Testis (tissue), 3 donors: ENCODE data around the gene ALDH4A1. TPM values are rescaled to one million over a fixed set of nuclear protein-coding genes. Genes with fewer than 3 reads are reported as not detected.

Source experiments
- DNase-seq: peaks from one replicate; pipeline ENCODE4 v3.0.0-alpha.2; 2019
- H3K27ac ChIP-seq, 2 donors: fragments of 200-600 bp; sonication (generic); one replicate each; pipeline ENCODE4 v1.5.1; 2019
- H3K27me3 ChIP-seq: fragments of 200-600 bp; sonication (generic); one replicate; pipeline ENCODE4 v1.5.1; 2019
- H3K36me3 ChIP-seq: fragments of 200-600 bp; sonication (generic); one replicate; pipeline ENCODE4 v1.5.1; 2017; ENCODE audit warnings: low read depth; ENCODE audit errors: missing control alignments
- H3K4me1 ChIP-seq: fragments of 200-600 bp; sonication (generic); one replicate; pipeline ENCODE4 v1.5.1; 2019
- H3K4me3 ChIP-seq, 2 donors: fragments of 200-600 bp; sonication (generic); one replicate each; pipeline ENCODE4 v1.5.1; 2017 to 2019
- H3K9me3 ChIP-seq: fragments of 200-600 bp; sonication (generic); one replicate; pipeline ENCODE4 v1.5.1; 2017
- POLR2A ChIP-seq: fragments of 450-650 bp; IDR thresholded peaks from one replicate; pipeline ENCODE4 v1.6.1; 2017; ENCODE audit warnings: antibody characterized with exemption, mild to moderate bottlenecking, moderate library complexity
- WGBS, 2 donors: methylation state at CpG; one replicate each; pipeline ENCODE4 v1.1.5; 2018; 5-methylcytosine and 5-hydroxymethylcytosine counted together
- intact Hi-C: fragments of 100-400 bp; cut with DNase I; formaldehyde crosslinking; loops from one replicate; pipeline ENCODE4 v1.15.1; 2023; ENCODE audit warnings: low total_unique reads
- microRNA counts, 2 donors: library from miRNA; unstranded; fragments of <30 nt; microRNA quantifications; one replicate each; lab custom pipeline; 2016
- microRNA-seq, 2 donors: library from miRNA; unstranded; fragments of <30 nt; microRNA quantifications; one replicate each; pipeline ENCODE4, GENCODE V29; 2016; ENCODE audit warnings: borderline number of aligned reads in 2 of 2, borderline replicate concordance in 1 of 2
- polyA plus RNA-seq: library from polyadenylated mRNA; stranded (reverse); fragments of 350-450 nt; fragmentation: Illumina TruSeq; extraction: RNeasy Lipid Tissue Mini Kit (QIAGEN cat#74804); gene quantifications from one replicate; pipeline ENCODE4 v1.2.3, GENCODE V29; 2014; ENCODE audit warnings: low read depth, low replicate concordance; ENCODE audit not compliant: insufficient read depth
- small RNA-seq, 2 donors: library from RNA; depleted of rRNA; stranded (forward); fragments of <200 nt; gene quantifications; one replicate each; pipeline ENCODE3, GENCODE V24; 2016
- total RNA-seq, 2 donors: library from RNA; depleted of rRNA; stranded (reverse); fragments of >200 nt; gene quantifications; one replicate each; pipeline ENCODE4 v1.2.3, GENCODE V29; 2016
- TF ChIP-seq, protein P1 (sequence below), 3 experiments: fragments of 450-650 bp in 2 of 3; fragments of 200-600 bp in 1 of 3; sonication (generic) in 1 of 3; IDR thresholded peaks; one replicate each; pipeline ENCODE4 v1.5.1; 2016 to 2019; ENCODE audit warnings: antibody characterized with exemption in 3 of 3, mild to moderate bottlenecking in 2 of 3, moderate library complexity in 1 of 3

Gene ALDH4A1
- total and polyA plus RNA-seq, 3 donors from 2014 or later = 8.2 to 10.6 (median 9.6) TPM

DNA sequence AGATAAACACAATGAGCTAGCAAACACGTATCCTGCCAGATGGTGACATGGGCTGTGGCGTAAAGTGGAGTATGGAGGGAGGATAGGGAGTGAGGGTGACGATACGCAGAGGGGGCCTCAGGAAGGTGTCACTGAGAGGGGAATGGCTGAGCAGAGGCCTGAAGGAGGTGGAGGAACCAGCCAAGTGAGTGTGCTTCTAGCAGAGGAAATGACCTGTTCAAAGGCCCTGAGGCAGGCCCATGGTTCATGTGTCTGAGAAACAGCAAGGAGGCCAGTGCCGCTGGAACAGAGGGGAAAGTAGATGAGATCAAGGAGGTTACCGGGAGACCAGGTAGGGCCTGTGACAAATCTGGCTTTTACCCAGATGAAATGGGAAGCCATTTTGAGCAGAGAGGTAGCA lies 78.9 kb downstream of the ALDH4A1 start:
- Histone ChIP-seq H3K27ac (no peak overlapping the region), H3K4me1 (no peaks in the 10 kb centered on the region), H3K9me3 (no peaks in the 10 kb centered on the region), H3K27me3 (no peaks in the 10 kb centered on the region), H3K4me3 (no peak overlapping the region), H3K36me3 (no peaks in the 10 kb centered on the region)
- no peak for TF ChIP-seq POLR2A
- TF ChIP-seq, protein P1, sequence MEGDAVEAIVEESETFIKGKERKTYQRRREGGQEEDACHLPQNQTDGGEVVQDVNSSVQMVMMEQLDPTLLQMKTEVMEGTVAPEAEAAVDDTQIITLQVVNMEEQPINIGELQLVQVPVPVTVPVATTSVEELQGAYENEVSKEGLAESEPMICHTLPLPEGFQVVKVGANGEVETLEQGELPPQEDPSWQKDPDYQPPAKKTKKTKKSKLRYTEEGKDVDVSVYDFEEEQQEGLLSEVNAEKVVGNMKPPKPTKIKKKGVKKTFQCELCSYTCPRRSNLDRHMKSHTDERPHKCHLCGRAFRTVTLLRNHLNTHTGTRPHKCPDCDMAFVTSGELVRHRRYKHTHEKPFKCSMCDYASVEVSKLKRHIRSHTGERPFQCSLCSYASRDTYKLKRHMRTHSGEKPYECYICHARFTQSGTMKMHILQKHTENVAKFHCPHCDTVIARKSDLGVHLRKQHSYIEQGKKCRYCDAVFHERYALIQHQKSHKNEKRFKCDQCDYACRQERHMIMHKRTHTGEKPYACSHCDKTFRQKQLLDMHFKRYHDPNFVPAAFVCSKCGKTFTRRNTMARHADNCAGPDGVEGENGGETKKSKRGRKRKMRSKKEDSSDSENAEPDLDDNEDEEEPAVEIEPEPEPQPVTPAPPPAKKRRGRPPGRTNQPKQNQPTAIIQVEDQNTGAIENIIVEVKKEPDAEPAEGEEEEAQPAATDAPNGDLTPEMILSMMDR (IDR thresholded peaks at IDR 0.05) = no peak
- intact Hi-C loops = no loop called here
- DNase-seq = no peak
- WGBS, 2 donors = 91 to 97% methylated on average over 6 of the region's 6 CpGs

MicroRNAs within 50 kb of the gene (microRNA counts, 767-probe panel; counts per million panel counts)
- microRNA hsa-miR-1290 (lab: Ali Mortazavi, UCI) = 0 to 152 counts per million in 2 donors

Small RNAs within 50 kb of the gene (microRNA-seq; reads per million reads assigned to microRNA genes)
- gene MIR1290 (0 reads per million in 2 donors), gene MIR4695 (0 reads per million in 2 donors)

Small RNAs within 50 kb of the gene (small RNA-seq; reads per million reads assigned to genes)
- gene MIR1290 = 0 to 0.28 reads per million in 2 donors
- 0 reads per million in 2 donors for gene MIR4695

Other genes starting within 250 kb of the ALDH4A1 start
- gene TAS1R2, start 42.9 kb downstream of the ALDH4A1 start, total RNA-seq = under 1 TPM in 1 of 2 donors, not detected in 1; 0.19 TPM
- gene TAS1R2, start 42.9 kb downstream of the ALDH4A1 start, polyA plus RNA-seq = not detected
- gene IFFO2, start 54.1 kb upstream of the ALDH4A1 start, total RNA-seq = 1 to 10 TPM; 5.6 to 8.5 TPM
- gene IFFO2, start 54.1 kb upstream of the ALDH4A1 start, polyA plus RNA-seq = 5.0 TPM